HG02759 (cell line): ENCODE results near the gene BRD2.

Experiments
- ATAC-seq: cut with Tn5 transposase; IDR thresholded peaks from one replicate; pipeline ENCODE4 v1.9.1; 2021; ENCODE audit warnings: mild to moderate bottlenecking, moderate library complexity; ENCODE audit not compliant: unreplicated experiment

Gene BRD2

GRCh38 chr6:33023536-33023935 lies 55.1 kb downstream of the BRD2 start:
- no peak for ATAC-seq

DNA sequence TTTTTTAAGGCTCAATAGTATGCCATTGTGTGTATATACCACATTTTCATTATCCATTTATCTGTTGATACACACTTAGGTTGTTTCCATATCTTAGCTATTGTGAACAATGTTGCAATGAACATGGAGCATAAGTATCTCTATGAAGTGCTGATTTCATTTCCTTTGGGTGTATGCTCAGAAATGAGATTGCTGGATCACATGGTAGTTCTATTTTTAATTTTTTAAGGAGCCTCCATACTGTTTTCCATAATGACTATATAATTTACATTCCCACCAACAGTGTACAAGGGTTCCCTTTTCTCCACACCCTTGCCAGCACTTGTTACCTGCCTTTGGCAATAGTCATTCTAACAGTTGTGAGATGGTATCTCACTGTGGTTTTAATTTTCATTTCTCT lies 56.1 kb downstream of the BRD2 start:
- no peak for ATAC-seq

DNA sequence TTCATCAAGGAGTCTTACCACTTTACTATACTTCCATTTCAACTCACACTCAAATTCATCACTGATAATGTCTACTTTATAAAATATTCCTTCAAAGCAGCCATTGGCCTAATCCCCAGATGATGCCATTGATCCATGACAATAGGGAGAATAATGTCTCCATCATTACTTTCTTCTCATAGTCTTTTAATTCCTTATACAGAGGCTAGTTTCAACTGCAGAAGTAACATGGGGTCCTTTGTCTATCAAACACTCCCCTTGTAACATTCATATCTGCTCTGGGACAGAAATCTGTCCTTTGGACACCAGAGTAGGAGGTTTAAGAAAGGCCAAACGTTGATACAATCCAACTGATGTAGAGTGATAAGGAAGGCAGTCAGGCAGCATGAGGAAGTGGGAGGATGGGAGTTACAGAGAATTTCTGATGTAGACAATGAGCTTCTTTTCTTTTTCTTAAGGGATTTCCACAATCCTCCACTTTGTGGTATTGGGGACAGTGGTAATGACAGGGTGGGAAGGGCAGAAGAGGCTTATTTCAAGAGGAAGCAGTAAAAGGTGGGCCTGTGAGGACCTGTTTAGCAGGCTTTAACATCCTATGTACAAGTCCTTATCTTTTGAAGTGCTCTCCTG lies 59.9 kb downstream of the BRD2 start:
- no peak for ATAC-seq

GRCh38 chr6:33029328-33030184 lies 61.2 kb downstream of the BRD2 start:
- ATAC-seq = peak; percentile 79

DNA sequence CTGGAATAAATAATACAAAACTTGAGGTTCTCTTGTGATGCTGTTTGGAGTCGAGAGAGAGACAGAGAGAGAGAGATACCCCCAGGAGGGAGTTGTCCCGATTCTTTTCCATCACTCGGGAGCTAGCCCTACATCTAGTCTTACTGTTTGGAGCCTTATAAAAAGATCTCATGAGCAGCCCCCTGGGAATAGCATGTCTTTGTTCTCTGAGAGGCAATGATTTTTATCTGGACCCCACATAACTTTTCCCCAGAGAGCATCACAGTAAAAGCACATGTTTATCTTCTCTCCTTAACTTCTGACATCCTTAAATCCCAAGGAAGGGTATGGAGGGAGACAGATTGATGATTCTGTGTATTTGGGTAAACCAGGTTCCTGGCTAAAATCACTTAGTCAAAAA lies 61.9 kb downstream of the BRD2 start:
- ATAC-seq = no peak
